ENCODE results near the gene TMEM52.

The TMEM52 gene

GRCh38 chr1:1957533-1957961, 38.5 kb upstream of the TMEM52 start:
- H3F3A ChIP-seq (ENCODE audit: insufficient read depth, low read length) = no peaks in the 10 kb centered on the region
- no peak overlapping the region for H3K4me2 ChIP-seq (ENCODE audit: low read depth, low read length)
- no peaks in the 10 kb centered on the region for H3K36me3 ChIP-seq (replicated peaks; ENCODE audit: insufficient read depth, low read length)
- no peaks in the 10 kb centered on the region for H4K20me1 ChIP-seq (ENCODE audit: insufficient read depth, low read length)
- H2AFZ ChIP-seq (ENCODE audit: low read length) = no peak overlapping the region
- H3K4me1 ChIP-seq (ENCODE audit: low read length) = no peaks in the 10 kb centered on the region
- no peak overlapping the region for H3K27ac ChIP-seq (ENCODE audit: low read length)
- no peak for DNase-seq
- no peak for TF ChIP-seq EZH2 (optimal IDR thresholded peaks at IDR 0.05; ENCODE audit: low read depth, low read length)
- no peak for TF ChIP-seq EZH2phosphoT487 (IDR thresholded peaks at IDR 0.05; ENCODE audit: low read length)
- TF ChIP-seq, protein P1, sequence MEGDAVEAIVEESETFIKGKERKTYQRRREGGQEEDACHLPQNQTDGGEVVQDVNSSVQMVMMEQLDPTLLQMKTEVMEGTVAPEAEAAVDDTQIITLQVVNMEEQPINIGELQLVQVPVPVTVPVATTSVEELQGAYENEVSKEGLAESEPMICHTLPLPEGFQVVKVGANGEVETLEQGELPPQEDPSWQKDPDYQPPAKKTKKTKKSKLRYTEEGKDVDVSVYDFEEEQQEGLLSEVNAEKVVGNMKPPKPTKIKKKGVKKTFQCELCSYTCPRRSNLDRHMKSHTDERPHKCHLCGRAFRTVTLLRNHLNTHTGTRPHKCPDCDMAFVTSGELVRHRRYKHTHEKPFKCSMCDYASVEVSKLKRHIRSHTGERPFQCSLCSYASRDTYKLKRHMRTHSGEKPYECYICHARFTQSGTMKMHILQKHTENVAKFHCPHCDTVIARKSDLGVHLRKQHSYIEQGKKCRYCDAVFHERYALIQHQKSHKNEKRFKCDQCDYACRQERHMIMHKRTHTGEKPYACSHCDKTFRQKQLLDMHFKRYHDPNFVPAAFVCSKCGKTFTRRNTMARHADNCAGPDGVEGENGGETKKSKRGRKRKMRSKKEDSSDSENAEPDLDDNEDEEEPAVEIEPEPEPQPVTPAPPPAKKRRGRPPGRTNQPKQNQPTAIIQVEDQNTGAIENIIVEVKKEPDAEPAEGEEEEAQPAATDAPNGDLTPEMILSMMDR (IDR thresholded peaks at IDR 0.05; ENCODE audit: low read length) = no peak
- no peaks in the 10 kb centered on the region for H3K9me2 ChIP-seq (replicated peaks; ENCODE audit: insufficient read depth, low read length)
- no peaks in the 10 kb centered on the region for H3K9me3 ChIP-seq (replicated peaks; ENCODE audit: insufficient read depth, low read length)
- H3K4me3 ChIP-seq (ENCODE audit: low read length) = no peak overlapping the region
- no peak overlapping the region for H3K9ac ChIP-seq (ENCODE audit: low read length)
- H3K27me3 ChIP-seq (replicated peaks; ENCODE audit: insufficient read depth, low read length) = peaks cover 95% of the 10 kb centered on the region
- H3K79me2 ChIP-seq (ENCODE audit: low read length) = no peaks in the 10 kb centered on the region

DNA sequence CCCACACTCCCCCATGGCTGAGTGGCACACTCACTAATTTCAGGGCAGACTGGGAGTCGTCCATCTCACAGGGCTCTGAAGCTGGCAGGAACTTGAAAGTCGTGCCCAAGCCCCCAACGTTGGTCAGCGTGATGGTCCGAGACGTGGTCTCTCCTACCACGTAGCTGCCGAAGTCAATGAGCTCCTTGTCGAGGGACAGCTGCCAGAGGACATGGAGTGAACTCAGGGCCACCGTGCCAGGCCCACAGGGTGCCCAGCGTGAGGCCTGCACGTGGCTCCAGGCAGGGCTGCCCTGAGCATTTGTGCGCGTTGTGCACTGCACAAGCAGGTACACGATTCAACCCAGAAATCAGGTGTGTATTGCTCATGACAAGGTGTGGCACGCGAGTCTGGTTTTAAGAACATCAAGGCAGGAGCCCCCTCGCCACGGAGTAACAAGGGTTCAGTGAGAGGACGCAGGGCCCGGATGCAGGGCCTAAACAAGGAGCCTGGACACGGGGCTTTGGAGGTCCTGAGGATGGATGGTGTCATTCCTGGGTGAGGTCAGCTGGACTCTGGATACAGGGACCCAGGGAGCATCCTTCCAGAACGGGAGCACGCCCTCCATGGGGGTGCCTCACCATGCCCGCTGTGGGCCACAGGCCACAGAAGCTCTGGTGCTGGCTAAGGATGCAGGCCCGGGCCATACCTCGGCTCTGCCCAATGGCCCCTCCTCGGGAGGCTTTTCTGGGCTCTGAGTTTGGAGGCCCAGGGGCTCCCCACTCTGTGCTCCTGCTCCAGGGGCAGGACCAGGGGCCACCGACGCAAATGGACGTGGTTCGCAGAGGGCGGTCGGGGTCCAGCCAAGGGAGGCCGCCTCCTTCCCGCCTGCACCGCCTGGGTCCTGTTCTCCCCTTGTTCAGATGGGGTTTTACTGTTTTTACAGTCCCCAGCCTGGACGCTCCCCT, 37.8 kb upstream of the TMEM52 start:
- H3K9me3 ChIP-seq (replicated peaks; ENCODE audit: insufficient read depth, low read length) = no peaks in the 10 kb centered on the region
- DNase-seq = no peak
- H3K4me3 ChIP-seq (ENCODE audit: low read length) = no peak overlapping the region
- H3F3A ChIP-seq (ENCODE audit: insufficient read depth, low read length) = no peaks in the 10 kb centered on the region
- H4K20me1 ChIP-seq (ENCODE audit: insufficient read depth, low read length) = no peaks in the 10 kb centered on the region
- H3K9ac ChIP-seq (ENCODE audit: low read length) = no peak overlapping the region
- no peak for TF ChIP-seq EZH2phosphoT487 (IDR thresholded peaks at IDR 0.05; ENCODE audit: low read length)
- TF ChIP-seq, protein P1 (IDR thresholded peaks at IDR 0.05; ENCODE audit: low read length) = no peak
- no peak for TF ChIP-seq EZH2 (optimal IDR thresholded peaks at IDR 0.05; ENCODE audit: low read depth, low read length)
- no peaks in the 10 kb centered on the region for H3K9me2 ChIP-seq (replicated peaks; ENCODE audit: insufficient read depth, low read length)
- H3K27me3 ChIP-seq (replicated peaks; ENCODE audit: insufficient read depth, low read length) = peaks cover 95% of the 10 kb centered on the region
- H3K4me2 ChIP-seq (ENCODE audit: low read depth, low read length) = no peak overlapping the region
- no peak overlapping the region for H2AFZ ChIP-seq (ENCODE audit: low read length)
- H3K27ac ChIP-seq (ENCODE audit: low read length) = no peak overlapping the region
- H3K36me3 ChIP-seq (replicated peaks; ENCODE audit: insufficient read depth, low read length) = no peaks in the 10 kb centered on the region
- no peaks in the 10 kb centered on the region for H3K79me2 ChIP-seq (ENCODE audit: low read length)
- H3K4me1 ChIP-seq (ENCODE audit: low read length) = no peaks in the 10 kb centered on the region

GRCh38 chr1:1956101-1956500, 37.0 kb upstream of the TMEM52 start:
- H3K27ac ChIP-seq (ENCODE audit: low read length) = no peak overlapping the region
- no peak overlapping the region for H3K4me3 ChIP-seq (ENCODE audit: low read length)
- H2AFZ ChIP-seq (ENCODE audit: low read length) = no peak overlapping the region
- H3K9ac ChIP-seq (ENCODE audit: low read length) = no peak overlapping the region
- no peaks in the 10 kb centered on the region for H3K4me1 ChIP-seq (ENCODE audit: low read length)
- H3K27me3 ChIP-seq (replicated peaks; ENCODE audit: insufficient read depth, low read length) = peaks cover 95% of the 10 kb centered on the region
- no peaks in the 10 kb centered on the region for H4K20me1 ChIP-seq (ENCODE audit: insufficient read depth, low read length)
- H3K9me2 ChIP-seq (replicated peaks; ENCODE audit: insufficient read depth, low read length) = no peaks in the 10 kb centered on the region
- no peak for DNase-seq
- no peak overlapping the region for H3K4me2 ChIP-seq (ENCODE audit: low read depth, low read length)
- H3F3A ChIP-seq (ENCODE audit: insufficient read depth, low read length) = no peaks in the 10 kb centered on the region
- H3K79me2 ChIP-seq (ENCODE audit: low read length) = no peaks in the 10 kb centered on the region
- H3K9me3 ChIP-seq (replicated peaks; ENCODE audit: insufficient read depth, low read length) = no peaks in the 10 kb centered on the region
- no peaks in the 10 kb centered on the region for H3K36me3 ChIP-seq (replicated peaks; ENCODE audit: insufficient read depth, low read length)
- TF ChIP-seq EZH2 (optimal IDR thresholded peaks at IDR 0.05; ENCODE audit: low read depth, low read length) (no peak), EZH2phosphoT487 (IDR thresholded peaks at IDR 0.05; ENCODE audit: low read length) (no peak)
- TF ChIP-seq, protein P1 (IDR thresholded peaks at IDR 0.05; ENCODE audit: low read length) = no peak
